Subcutaneous adipose tissue (tissue), 4 donors: ENCODE data around the gene PRKCH. TPM values are rescaled to one million over a fixed set of nuclear protein-coding genes. Genes with fewer than 3 reads are reported as not detected.

Experiments used
- total RNA-seq, 4 donors: library from RNA; depleted of rRNA; stranded (reverse); fragments of >200 nt; gene quantifications; one replicate each; pipeline ENCODE4 v1.1.0, GENCODE V29; 2016
- TF ChIP-seq, protein P1 (sequence below): fragments of 450-650 bp; IDR thresholded peaks from one replicate; pipeline ENCODE4 v1.5.1; 2016; ENCODE audit warnings: low read depth, mild to moderate bottlenecking, control low read depth, antibody characterized with exemption, moderate library complexity

The PRKCH gene
- total RNA-seq, 4 donors from 2014 or later = 25.8 to 46.3 (median 36.4) TPM

DNA sequence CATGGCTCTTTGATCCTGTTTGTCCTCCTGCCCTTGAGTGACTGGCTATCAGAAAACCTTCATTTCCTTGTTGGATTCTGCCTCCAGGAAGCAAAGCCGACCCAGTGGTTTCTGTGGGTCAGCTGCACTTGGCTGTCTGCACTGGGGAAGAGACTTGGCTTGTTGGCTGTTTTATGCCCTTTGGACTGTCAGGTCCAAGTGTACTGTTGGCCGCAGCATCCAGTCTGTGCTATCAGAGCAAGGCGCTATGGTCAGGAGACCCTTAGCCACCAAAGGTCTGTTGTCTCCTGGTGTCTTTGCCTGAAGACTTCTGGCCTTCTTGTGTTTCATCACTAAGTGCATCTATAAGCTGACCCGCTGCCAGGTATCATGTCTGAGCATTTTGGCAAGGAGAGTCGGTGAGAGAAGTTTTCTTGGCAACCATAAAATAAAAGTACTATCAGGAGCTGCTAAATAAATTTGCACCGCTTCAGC is 196.6 kb downstream of the PRKCH start:
- TF ChIP-seq, protein P1, sequence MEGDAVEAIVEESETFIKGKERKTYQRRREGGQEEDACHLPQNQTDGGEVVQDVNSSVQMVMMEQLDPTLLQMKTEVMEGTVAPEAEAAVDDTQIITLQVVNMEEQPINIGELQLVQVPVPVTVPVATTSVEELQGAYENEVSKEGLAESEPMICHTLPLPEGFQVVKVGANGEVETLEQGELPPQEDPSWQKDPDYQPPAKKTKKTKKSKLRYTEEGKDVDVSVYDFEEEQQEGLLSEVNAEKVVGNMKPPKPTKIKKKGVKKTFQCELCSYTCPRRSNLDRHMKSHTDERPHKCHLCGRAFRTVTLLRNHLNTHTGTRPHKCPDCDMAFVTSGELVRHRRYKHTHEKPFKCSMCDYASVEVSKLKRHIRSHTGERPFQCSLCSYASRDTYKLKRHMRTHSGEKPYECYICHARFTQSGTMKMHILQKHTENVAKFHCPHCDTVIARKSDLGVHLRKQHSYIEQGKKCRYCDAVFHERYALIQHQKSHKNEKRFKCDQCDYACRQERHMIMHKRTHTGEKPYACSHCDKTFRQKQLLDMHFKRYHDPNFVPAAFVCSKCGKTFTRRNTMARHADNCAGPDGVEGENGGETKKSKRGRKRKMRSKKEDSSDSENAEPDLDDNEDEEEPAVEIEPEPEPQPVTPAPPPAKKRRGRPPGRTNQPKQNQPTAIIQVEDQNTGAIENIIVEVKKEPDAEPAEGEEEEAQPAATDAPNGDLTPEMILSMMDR = no peak

DNA sequence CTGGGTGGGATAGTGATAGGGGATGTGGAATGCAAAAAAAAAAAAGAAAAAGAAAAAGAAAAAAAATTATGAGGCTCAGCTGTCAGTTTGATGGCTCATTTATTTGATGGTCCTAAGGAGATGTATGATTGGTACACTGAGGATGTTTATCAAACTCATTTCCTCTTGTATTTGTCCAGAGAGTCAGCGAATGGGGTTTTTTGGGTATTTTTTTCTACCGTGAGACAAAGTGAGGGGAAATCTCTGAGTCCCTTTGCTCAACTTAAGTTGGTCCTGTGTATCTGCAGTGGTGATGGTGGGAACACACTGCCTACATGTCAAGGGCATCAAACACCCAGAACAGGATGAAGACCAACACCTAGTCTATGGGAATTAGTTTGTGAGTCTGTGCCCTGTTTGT is 197.0 kb downstream of the PRKCH start:
- TF ChIP-seq, protein P1 = no peak

DNA sequence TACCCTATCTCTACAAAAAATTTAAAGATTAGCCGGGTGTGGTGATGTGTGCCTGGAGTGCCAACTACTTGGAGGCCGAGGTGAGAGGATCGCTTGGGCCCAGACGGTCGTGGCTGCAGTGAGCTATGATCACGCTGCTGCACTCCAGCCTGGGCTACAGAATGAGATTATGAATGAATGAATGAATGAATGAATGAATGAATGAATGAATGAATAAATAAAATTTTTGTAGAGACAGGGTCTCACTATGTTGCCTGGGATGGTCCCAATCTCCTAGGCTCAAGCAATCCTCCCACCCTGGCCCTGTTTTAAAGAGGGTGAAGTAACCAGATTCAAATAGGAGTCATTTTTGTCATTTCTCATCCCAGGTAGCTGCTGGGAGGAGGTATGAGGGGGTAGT is 197.7 kb downstream of the PRKCH start:
- TF ChIP-seq, protein P1 = no peak

DNA sequence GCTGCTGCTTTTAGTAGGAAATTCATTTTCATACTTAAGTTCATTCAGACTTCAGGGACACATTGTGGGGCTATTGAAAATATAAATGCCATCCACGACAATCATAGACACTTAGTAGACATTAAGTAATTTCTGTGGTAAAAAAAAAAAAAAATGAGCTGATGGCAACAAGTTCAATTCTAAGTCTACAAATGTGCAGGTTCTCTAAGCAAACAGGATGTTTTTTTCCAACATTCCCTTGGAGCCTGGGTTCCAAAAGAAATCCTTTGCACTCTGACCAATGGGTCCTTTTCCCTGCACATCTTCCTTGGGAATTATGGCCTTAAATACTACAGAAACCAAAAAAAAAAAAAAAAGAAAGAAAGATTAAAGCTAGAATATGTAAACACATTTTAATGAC is 198.4 kb downstream of the PRKCH start:
- TF ChIP-seq, protein P1 = no peak

DNA sequence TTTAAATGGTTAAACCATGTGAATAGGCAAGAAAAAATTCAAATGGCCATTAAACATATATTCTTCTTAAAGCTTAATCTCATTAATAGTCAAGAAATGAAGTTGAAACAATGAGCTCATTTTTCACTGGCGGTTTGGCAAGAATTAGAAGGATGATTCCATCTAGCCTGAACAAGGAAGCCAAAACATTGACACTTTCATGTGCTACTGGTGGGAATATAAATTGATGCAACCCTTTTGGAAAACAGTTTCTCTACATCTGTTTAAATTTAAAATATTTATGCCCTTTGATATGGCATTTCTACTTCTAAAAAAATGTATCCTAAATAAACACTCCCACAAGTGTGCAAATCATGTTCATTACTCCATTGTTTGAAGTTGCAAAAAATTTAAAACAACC is 199.2 kb downstream of the PRKCH start:
- TF ChIP-seq, protein P1 = no peak

DNA sequence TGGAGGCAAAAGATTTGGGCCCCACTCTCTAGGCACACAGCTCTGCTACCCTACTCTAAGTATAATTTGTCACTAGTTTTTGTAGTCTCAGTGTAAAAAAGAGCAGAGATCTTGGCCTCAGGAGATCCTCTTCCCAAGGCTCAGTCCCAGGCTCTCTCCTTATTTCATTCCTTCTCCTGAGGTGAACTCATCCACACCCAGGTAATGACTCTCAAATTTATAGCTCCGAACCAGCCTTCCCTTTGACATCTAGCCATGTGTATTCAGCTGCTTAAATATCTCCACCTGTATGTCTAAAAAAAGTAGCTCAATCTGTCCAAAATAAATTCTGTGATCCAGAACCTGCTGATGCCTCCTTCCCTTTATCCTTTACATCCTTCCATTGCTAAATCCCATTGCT is 200.4 kb downstream of the PRKCH start:
- TF ChIP-seq, protein P1 = no peak

DNA sequence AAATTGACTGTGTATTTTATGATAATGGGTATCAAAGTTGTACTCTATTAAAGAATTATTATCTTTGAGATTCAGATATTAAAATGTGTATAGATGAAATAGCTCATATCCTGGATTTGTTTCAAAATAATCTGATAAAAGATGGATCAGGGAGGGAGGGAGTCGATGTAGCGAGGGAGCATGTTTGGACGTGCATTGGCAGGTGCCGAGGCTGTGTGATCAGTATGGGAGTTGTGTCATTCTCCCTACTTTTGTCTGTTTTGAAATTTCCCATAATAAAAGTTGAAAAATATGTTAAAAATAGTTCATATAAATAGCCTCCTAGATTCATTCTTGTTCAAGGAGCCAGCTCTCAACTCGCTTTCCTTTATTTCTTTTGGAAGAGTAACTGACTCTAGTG is 202.4 kb downstream of the PRKCH start:
- TF ChIP-seq, protein P1 = no peak
